ENCODE data around the gene FAM89B.

DNA sequence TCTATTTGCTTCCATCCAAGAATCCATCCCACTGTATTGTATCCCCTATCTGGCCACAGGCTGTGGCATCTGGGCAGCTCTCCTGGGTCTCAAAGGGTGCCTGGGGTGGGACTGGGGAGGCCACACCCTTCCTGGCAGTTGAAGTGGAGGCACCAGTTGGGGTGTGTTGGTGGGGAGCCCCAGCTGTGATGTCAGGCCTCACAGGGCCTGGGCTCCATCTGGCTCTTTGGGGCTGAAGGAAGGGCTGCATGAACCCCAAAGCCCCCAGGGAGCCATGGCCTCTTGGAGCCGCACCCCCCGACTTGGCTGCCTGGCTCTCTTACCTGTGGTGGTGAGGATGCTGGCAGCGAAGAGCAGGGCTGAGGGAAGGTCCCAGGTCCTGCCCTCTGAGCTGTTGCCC is 22.8 kb downstream of the FAM89B start:
- TF ChIP-seq, protein P1, sequence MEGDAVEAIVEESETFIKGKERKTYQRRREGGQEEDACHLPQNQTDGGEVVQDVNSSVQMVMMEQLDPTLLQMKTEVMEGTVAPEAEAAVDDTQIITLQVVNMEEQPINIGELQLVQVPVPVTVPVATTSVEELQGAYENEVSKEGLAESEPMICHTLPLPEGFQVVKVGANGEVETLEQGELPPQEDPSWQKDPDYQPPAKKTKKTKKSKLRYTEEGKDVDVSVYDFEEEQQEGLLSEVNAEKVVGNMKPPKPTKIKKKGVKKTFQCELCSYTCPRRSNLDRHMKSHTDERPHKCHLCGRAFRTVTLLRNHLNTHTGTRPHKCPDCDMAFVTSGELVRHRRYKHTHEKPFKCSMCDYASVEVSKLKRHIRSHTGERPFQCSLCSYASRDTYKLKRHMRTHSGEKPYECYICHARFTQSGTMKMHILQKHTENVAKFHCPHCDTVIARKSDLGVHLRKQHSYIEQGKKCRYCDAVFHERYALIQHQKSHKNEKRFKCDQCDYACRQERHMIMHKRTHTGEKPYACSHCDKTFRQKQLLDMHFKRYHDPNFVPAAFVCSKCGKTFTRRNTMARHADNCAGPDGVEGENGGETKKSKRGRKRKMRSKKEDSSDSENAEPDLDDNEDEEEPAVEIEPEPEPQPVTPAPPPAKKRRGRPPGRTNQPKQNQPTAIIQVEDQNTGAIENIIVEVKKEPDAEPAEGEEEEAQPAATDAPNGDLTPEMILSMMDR (IDR thresholded peaks at IDR 0.05): no peak
- TF ChIP-seq POLR2A (IDR thresholded peaks at IDR 0.05): no peak
